Suprapubic skin (tissue), 4 donors: ENCODE data around the gene YY1AP1. TPM values are rescaled to one million over a fixed set of nuclear protein-coding genes. Genes with fewer than 3 reads are reported as not detected.
A peak's percentile ranks its signal among the peaks of the same experiment; 100 is the strongest.
"Not testable (repeated sequence)": the region's sequence is repeated elsewhere in the genome, so short reads cannot be mapped to it uniquely, and the experiment has no call there.

Experiments
- DNase-seq, 2 donors: peaks; one replicate each; pipeline ENCODE4 v3.0.0-alpha.2; 2019; ENCODE audit warnings: low spot score in 2 of 2
- H3K27ac ChIP-seq: fragments of 200-600 bp; sonication (generic); one replicate; pipeline ENCODE4 v1.5.1; 2019
- H3K27me3 ChIP-seq: fragments of 200-600 bp; sonication (generic); one replicate; pipeline ENCODE4 v1.5.1; 2019
- H3K36me3 ChIP-seq: fragments of 200-600 bp; sonication (generic); one replicate; pipeline ENCODE4 v1.5.1; 2019
- H3K4me1 ChIP-seq: fragments of 200-600 bp; sonication (generic); one replicate; pipeline ENCODE4 v1.5.1; 2019
- H3K4me3 ChIP-seq: fragments of 200-600 bp; sonication (generic); one replicate; pipeline ENCODE4 v1.5.1; 2019; ENCODE audit warnings: mild to moderate bottlenecking
- H3K9me3 ChIP-seq: fragments of 200-600 bp; sonication (generic); one replicate; pipeline ENCODE4 v1.5.1; 2019
- EP300 ChIP-seq: sonication (generic); formaldehyde crosslinking; IDR thresholded peaks from one replicate; pipeline ENCODE4 v1.6.1; 2017; ENCODE audit warnings: antibody characterized with exemption
- POLR2A ChIP-seq, 2 donors: fragments of 450-650 bp; IDR thresholded peaks; one replicate each; pipeline ENCODE4 v1.6.1; 2017; ENCODE audit warnings: antibody characterized with exemption in 2 of 2, mild to moderate bottlenecking in 2 of 2, moderate library complexity in 2 of 2
- POLR2AphosphoS5 ChIP-seq, 3 donors: sonication (generic); formaldehyde crosslinking; IDR thresholded peaks; one replicate each; pipeline ENCODE4 v1.6.1; 2017; ENCODE audit warnings: antibody characterized with exemption in 3 of 3
- WGBS: methylation state at CpG from one replicate; pipeline ENCODE4 v1.1.5; 2018; 5-methylcytosine and 5-hydroxymethylcytosine counted together
- total RNA-seq, 4 donors: library from RNA; depleted of rRNA; stranded (reverse); fragments of >200 nt; gene quantifications; one replicate each; pipeline ENCODE4 v1.1.0, GENCODE V29; 2016
- TF ChIP-seq, protein P1 (sequence below), 2 donors: fragments of 200-600 bp in 1 of 2; fragments of 450-650 bp in 1 of 2; sonication (generic) in 1 of 2; IDR thresholded peaks; one replicate each; pipeline ENCODE4 v1.5.1; 2016 to 2019; ENCODE audit warnings: antibody characterized with exemption in 2 of 2, mild to moderate bottlenecking in 1 of 2, moderate library complexity in 1 of 2

The YY1AP1 gene
- total RNA-seq, 4 donors from 2014 or later, result 56.0 to 106 (median 80.1) TPM

DNA sequence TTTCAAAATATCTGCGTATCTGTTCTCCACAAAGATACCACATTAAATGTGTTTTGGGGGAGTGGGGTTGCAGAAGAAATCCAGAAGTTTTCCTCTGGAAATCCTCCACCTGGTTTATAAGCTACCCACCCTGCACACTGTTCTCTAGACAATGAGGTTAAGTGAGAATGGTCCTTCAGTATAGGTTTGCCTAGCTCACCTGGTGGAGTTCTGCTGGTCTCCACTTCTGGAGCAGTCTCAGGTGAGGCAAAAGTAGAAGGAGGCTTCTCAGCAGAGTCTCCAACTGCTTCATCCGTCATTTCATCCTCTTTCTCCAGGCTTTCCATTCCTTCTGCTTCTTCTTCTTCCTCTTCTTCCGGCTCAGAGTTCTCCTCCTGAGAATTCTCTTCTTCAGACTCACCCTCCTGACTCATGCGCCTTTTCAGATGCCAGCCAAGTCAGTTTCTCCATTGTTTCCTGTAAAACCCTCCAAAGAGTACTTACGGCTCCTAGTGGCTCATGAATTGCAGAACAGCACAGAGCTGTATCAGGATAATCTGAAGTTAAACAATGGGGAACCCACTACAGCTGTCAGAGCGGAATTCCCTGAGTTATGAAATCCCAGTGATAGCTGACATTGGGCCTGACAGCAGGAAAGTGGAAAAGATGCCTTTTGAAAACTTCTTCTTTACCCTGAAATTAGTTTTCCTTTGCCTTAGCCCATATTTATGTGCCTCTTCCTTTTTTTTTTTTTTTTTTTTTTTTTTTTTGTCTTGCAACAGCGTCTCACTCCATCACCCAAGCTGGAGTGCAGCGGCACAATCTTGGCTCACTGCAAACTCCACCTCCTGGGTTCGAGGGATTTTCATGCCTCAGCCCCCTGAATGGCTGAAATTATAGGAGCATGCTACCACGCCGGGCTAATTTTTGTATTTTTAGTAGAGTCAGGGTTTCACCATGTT, 40.1 kb downstream of the YY1AP1 start:
- 46% methylated on average over 11 of the region's 11 CpGs for WGBS
- no peak for TF ChIP-seq POLR2A (IDR thresholded peaks at IDR 0.05)
- TF ChIP-seq, protein P1, sequence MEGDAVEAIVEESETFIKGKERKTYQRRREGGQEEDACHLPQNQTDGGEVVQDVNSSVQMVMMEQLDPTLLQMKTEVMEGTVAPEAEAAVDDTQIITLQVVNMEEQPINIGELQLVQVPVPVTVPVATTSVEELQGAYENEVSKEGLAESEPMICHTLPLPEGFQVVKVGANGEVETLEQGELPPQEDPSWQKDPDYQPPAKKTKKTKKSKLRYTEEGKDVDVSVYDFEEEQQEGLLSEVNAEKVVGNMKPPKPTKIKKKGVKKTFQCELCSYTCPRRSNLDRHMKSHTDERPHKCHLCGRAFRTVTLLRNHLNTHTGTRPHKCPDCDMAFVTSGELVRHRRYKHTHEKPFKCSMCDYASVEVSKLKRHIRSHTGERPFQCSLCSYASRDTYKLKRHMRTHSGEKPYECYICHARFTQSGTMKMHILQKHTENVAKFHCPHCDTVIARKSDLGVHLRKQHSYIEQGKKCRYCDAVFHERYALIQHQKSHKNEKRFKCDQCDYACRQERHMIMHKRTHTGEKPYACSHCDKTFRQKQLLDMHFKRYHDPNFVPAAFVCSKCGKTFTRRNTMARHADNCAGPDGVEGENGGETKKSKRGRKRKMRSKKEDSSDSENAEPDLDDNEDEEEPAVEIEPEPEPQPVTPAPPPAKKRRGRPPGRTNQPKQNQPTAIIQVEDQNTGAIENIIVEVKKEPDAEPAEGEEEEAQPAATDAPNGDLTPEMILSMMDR (IDR thresholded peaks at IDR 0.05), result peak in 1 of 2 donors; percentile 41
- Histone ChIP-seq H3K36me3 (no peaks in the 10 kb centered on the region), H3K27ac (peak overlapping the region; percentile 58), H3K4me1 (peaks cover 41% of the 10 kb centered on the region), H3K4me3 (peak overlapping the region; percentile 21), H3K27me3 (no peaks in the 10 kb centered on the region), H3K9me3 (no peaks in the 10 kb centered on the region)
- DNase-seq, result no peak

DNA sequence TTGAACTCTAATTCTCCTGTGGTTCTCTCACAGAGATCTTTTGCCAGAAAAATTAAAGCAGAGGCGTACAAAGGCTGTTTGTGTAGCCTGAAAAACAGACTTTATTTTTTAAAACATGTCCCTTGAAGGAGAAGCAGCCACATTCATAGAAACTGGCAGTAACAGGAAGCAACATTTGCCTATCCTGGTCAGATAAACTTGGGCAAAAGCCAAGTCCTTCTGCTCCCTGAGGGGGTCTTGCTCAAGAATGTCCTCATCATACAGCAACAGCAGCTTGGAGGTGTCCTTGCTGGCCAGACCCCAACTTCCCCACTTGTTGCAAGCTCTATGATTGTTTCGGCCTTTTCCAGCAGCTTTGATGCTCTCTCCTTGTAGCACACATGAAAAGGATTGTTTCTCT, 42.3 kb downstream of the YY1AP1 start:
- TF ChIP-seq POLR2A (IDR thresholded peaks at IDR 0.05) (no peak), EP300 (no peak), POLR2AphosphoS5 (IDR thresholded peaks at IDR 0.05) (no peak)
- TF ChIP-seq, protein P1 (IDR thresholded peaks at IDR 0.05), result no peak
- peaks cover 5% of the 10 kb centered on the region for H3K9me3 ChIP-seq
- 74% methylated on average over 2 of the region's 2 CpGs for WGBS
- peak overlapping the region; percentile 22 for H3K27ac ChIP-seq
- peaks cover 30% of the 10 kb centered on the region for H3K4me1 ChIP-seq
- H3K27me3 ChIP-seq, result no peaks in the 10 kb centered on the region
- H3K36me3 ChIP-seq, result no peaks in the 10 kb centered on the region
- DNase-seq, result peak in 1 of 2 donors; percentile 81
- H3K4me3 ChIP-seq, result no peak overlapping the region

DNA sequence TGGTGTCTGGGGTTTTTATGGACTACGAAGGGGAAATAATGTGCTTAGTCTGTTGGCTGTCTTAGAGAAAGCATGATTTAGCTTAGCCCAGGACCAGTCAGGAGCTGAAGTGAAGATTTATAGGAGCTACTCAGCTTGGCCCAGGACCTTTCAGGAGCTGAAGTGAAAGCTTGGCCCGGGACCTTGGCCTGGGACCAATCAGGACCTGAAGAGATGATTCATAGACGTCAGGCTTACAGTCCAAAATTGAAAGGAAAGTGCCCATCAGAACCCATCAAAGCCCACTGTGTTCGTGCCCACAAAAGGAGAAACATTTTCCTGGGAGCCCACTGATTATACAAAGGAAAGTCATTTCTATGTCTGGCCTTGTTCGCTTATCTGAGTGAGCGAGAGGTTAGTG, 42.9 kb downstream of the YY1AP1 start:
- WGBS, result 52% methylated on average over 6 of the region's 6 CpGs
- peaks cover 27% of the 10 kb centered on the region for H3K4me1 ChIP-seq
- no peak for DNase-seq
- H3K9me3 ChIP-seq, result peaks cover 5% of the 10 kb centered on the region
- no peak overlapping the region for H3K4me3 ChIP-seq
- H3K27ac ChIP-seq, result peak overlapping the region; percentile 22
- H3K27me3 ChIP-seq, result no peaks in the 10 kb centered on the region
- H3K36me3 ChIP-seq, result no peaks in the 10 kb centered on the region
- no peak for TF ChIP-seq POLR2A (IDR thresholded peaks at IDR 0.05)
- TF ChIP-seq POLR2AphosphoS5 (IDR thresholded peaks at IDR 0.05), result no peak
- no peak for TF ChIP-seq EP300
- TF ChIP-seq, protein P1 (IDR thresholded peaks at IDR 0.05), result no peak

DNA sequence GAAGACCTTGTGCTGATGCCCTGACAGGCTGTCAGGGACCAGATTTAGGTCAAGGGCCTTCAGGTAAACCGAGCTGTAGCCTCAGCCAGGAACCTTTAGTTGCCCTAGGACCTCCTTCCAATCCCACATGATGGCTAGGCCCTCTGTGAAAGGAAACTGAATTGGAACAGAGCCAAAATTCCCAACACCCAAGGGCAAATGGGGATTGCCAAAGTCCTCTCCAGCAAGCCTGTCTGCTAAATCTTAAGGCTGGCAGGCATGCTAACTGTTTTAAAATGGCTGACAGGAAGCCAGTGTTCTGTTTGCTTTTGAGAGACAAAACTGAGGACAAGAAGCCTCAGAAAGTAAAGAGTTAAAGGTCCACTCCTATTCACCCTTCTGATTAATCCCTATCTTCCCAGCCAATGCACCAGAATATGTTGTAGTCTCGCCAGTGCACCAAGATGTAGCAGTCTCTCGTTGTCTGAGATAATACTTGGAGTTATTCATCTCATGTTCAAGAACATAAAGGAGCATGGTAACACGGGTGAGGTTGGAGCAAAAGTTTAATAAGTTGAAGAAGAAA, 43.5 kb downstream of the YY1AP1 start:
- peaks cover 5% of the 10 kb centered on the region for H3K9me3 ChIP-seq
- 37% methylated on average over 4 of the region's 4 CpGs for WGBS
- H3K4me3 ChIP-seq, result no peak overlapping the region
- peak overlapping the region; percentile 22 for H3K27ac ChIP-seq
- no peaks in the 10 kb centered on the region for H3K27me3 ChIP-seq
- TF ChIP-seq, protein P1 (IDR thresholded peaks at IDR 0.05), result no peak
- TF ChIP-seq POLR2AphosphoS5 (IDR thresholded peaks at IDR 0.05), result no peak
- no peak for TF ChIP-seq POLR2A (IDR thresholded peaks at IDR 0.05)
- no peak for TF ChIP-seq EP300
- no peaks in the 10 kb centered on the region for H3K36me3 ChIP-seq
- DNase-seq, result no peak
- peaks cover 25% of the 10 kb centered on the region for H3K4me1 ChIP-seq

DNA sequence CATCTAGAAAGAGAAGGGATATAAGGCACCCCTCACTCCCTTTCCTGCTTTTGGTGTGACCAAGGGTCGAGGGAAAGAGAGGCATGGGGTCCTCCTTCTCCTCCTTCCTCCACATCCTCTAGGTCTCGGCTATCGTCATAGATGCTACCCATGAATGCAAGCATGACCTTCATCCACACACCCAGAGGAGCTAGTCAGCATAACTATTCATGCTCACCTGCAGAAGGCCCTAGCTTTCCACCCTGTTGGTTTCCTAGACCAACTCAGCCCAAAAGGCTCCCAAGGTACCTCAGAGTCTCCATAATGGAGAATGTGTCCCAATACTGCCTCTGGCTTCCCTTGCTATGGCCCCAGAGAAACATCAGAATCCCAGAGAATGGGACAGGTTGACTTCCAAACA, 45.3 kb downstream of the YY1AP1 start:
- peaks cover 16% of the 10 kb centered on the region for H3K4me1 ChIP-seq
- no peaks in the 10 kb centered on the region for H3K27me3 ChIP-seq
- no peaks in the 10 kb centered on the region for H3K36me3 ChIP-seq
- H3K4me3 ChIP-seq, result no peak overlapping the region
- peaks cover 5% of the 10 kb centered on the region for H3K9me3 ChIP-seq
- H3K27ac ChIP-seq, result no peak overlapping the region
- DNase-seq, result no peak
- TF ChIP-seq EP300, result no peak
- no peak for TF ChIP-seq POLR2A (IDR thresholded peaks at IDR 0.05)
- no peak for TF ChIP-seq POLR2AphosphoS5 (IDR thresholded peaks at IDR 0.05)
- TF ChIP-seq, protein P1 (IDR thresholded peaks at IDR 0.05), result no peak
- WGBS, result 87% methylated on average over 3 of the region's 3 CpGs

DNA sequence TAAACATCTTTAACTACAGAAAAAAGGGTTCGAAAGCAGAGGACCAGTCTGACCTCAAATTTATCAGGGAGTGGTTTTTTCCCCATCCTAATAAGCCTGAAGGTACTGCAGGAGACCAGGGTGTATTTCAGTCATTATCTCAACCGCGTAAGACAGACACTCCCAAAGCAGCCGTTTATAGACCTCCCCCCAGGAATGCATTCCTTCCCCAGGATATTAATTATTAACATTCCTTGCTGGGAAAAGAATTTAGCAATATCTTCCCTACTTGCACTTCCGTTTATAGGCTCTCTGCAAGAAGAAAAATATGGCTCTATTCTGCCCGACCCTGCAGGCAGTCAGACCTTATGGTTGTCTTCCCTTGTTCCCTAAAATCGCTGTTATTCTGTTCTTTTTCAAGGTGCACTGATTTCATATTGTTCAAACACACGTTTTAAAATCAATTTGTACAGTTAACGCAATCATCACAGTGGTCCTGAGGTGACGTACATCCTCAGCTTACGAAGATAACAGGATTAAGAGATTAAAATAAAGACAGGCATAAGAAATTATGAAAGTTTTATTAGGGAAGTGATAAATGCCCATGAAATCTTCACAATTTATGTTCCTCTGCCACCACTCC, 45.9 kb downstream of the YY1AP1 start:
- not testable (repeated sequence) for H3K4me3 ChIP-seq, H3K27me3 ChIP-seq, H3K27ac ChIP-seq, H3K36me3 ChIP-seq, H3K9me3 ChIP-seq, DNase-seq
- peaks cover 14% of the 10 kb centered on the region for H3K4me1 ChIP-seq
- 86% methylated on average over 11 of the region's 11 CpGs for WGBS
